ENCODE data around the gene PNPLA6.

The PNPLA6 gene

DNA sequence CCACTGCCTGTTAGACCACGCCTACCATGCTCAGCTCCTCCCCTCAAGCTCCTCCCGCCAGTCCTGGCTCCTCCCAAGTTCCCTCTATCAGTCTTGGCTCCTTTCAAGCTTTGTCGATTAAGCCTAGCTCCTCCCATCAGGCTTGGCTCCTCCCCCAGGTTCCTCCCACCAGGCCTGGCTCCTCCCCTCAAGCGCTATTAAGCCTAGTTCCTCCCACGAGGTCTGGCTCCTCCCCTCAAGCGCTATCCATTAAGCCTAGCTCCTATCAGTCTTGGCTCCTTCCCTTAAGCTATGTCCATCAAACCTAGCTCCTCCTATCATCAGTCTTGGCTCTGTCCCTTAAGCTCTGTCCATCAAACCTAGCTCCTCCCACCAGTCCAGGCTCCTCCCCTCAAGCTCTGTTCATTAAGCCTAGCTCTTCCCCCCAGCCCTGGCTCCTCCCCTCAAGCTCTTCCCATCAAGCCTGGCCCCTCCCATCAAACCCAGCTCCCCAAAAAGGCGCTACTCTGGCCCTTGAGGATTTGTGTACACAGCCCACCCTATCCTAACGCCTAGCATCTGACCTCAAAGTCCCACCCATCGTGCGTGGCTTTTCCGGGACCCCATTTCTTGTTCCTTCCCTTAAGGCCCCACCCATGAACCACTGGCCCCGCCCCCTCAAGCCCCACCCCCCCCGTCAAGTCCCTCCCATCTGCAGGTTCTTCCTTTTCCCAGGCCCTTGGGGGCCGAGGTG is 70.1 kb downstream of the PNPLA6 start:
- no peak for DNase-seq

DNA sequence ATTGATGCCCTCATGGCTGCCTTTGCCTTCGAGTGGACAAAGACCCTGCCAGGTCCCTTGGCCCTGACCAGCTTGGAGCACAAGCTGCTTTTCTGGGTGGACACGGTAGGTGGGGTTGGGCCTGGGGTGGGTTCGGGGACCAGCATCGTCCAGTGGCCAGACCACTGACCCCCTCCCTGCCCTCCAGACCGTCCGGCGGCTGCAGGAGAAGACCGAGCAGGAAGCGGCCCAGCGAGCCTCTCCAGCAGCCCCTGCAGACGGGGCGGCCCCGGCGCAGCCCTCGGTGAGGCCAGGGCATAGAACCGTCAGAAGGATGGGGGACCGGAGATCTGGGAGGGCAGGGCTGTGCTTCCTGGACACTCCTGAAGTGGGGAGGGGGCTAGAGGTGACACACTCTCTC is 70.8 kb downstream of the PNPLA6 start:
- DNase-seq = no peak

DNA sequence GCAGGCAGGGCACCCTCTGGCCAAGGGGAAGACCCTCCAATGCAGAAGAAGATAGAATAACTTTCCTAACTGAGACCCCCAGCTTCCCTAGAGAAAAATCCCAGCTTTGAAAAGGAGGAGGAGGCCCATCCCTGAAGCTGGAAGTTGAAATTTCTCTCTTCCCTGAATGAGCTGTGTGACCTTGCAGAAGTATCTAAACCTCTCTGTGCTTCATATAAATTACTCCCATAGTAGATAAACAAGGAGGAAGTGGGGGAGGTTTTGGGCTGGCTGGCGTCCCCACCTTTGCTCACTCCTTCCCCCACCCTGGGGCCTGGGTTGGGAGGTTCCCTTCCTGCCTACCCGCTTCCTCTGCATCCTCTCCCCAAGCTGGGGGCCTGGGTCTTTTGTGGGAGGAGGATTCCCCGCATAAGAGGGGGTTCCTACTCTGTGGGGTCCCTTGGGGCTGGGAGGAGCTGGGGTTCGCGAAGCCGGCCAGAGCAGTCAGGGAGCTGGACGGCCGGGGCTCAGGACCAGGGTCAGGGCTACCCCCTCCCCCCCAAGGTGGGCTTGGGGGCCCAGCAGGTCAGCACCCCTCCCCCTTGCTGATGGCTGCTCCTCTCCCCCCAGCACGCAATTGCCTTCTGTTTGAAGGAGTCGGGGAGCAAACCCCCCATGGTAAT is 71.8 kb downstream of the PNPLA6 start:
- no peak for DNase-seq

DNA sequence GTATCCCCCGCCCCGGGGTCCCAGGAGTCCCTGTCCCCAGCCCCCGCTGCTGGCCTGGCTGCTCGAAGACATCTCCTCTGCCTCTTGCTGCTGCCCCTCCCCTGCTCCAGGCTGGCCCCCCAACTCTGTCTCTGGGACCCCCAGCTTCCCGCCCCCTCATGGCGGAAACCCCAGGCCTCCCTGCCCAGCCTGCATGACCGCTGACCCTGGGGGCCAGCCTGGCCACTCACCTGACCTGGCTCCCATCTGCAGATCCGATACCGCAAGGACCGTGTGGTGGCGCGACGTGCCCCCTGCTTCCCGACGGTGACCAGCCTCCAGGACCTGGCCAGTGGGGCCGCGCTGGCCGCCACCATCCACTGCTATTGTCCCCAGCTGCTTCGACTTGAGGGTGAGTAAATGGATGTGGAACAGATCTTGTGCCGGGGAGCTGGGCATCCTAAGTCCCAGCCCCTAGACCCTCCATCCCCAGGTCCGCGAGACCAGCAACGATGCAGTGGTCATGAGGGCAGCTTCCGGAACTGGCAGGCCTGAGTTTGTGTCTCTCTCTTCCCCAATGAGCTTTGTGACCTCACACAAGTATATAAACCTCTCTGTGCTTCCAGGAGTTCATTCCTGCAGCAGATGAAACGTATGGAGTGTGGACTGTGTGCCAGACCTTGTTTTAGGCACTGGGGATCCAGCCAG is 72.5 kb downstream of the PNPLA6 start:
- DNase-seq = no peak

DNA sequence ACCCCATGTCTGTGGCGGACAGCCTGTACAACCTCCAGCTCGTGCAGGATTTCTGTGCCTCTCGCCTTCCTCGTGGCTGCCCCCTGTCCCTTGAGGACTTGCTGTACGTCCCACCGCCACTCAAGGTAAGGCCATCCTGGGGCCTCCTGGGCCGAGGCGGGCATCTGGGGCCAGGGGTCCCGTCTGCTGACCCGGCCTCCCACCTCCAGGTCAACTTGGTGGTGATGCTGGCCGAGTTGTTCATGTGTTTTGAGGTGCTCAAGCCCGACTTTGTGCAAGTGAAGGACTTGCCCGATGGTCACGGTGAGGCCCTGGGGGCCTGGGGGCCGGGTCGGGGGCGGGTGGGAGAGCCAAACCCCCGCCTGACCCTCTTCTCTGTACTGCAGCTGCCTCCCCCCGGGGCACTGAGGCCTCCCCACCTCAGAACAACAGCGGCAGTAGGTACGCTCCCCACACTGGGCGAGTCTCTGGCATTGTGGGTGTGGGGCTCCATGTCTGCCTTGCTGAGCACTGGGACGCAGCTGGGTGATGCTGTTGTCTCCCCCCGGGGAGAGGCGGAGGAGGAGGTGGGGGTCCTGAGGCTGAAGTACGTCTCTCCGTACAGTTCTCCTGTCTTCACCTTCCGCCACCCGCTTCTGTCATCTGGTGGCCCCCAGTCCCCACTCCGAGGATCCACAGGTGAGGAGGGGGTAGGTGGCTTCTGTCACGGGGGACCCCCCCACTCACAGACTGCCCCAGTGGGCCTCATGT is 75.1 kb downstream of the PNPLA6 start:
- no peak for DNase-seq

All from stimulated activated naive CD4-positive, alpha-beta T cell treated with Interleukin-2 at 50 U/mL for 16 hours (primary cell).